AG08395 (cell line): ENCODE data around the gene RELL1.
A peak's percentile ranks its signal among the peaks of the same experiment; 100 is the strongest.

Source experiments
- DNase-seq: peaks from one replicate; pipeline ENCODE4 v3.0.0; 2012; ENCODE audit warnings: mixed read lengths, low spot score

The RELL1 gene, protein sequence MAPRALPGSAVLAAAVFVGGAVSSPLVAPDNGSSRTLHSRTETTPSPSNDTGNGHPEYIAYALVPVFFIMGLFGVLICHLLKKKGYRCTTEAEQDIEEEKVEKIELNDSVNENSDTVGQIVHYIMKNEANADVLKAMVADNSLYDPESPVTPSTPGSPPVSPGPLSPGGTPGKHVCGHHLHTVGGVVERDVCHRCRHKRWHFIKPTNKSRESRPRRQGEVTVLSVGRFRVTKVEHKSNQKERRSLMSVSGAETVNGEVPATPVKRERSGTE

DNA sequence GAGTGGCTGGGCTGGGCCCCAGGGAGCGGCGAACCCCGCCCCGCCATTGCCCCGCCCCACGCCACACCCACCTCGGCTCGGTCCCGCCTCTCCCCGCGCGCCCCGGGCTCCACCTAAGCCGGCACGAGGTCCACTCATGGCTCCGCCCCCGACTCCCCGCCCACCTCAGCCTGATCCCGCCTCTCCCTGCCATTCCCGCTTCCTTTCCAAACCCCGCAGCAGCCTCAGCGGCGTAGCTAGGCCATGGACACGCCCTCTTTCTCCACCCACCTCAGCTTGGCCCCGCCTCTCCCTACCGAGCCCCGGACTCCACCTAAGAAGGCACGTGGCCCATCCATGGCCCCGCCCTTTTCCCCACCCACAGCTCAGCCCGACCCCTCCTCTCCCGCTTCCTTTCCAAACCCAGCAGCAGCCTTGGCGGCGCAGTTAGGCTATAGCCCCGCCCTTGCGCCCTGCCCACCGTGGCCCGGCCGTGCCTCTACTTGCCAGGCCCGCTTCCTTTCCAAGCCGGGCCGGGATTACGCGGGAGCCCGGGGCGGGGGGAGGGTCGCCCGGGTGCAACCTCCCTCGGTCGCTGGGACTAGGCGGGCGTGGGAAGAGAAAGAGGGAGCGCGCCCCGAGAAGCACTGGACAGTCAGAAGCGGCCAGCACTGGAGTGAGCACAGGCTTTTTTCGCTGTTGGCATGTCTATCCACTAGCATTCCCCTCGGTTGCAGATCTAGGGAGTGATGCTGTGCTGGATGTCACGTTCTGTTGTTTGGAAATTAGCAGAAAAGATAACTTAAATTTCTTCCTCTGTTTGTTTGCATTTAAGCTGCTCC, at the start of gene RELL1:
TSS of gene RELL1 (minus strand) at position 4 of the 821 bp plus-strand sequence. CDS start 89 bp downstream, outside the sequence.
- peak; percentile 98 for DNase-seq

DNA sequence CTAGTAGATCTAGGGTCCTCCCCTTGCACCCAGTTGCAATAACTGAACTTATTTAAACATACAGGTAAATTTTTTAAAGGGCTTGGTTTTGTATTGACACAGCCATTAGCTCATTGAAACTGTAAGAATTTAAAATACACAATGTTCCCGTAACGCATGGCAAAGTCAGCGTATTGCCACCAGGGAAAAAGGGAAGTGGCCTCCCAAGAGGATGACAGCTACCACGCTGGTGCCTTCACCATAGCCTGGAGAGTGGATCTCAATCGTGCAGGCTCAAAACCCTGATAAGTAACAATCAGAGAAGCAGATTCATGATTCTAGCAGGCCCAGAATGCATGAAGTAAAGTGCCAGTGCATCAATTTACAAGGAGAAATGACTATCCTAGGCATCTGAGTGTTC, 49.4 kb upstream of the RELL1 start:
- no peak for DNase-seq

- DNase-seq: no peak
These were observed 48.8 kb upstream of the RELL1 start for GRCh38 chr4:37734989-37735388.

DNA sequence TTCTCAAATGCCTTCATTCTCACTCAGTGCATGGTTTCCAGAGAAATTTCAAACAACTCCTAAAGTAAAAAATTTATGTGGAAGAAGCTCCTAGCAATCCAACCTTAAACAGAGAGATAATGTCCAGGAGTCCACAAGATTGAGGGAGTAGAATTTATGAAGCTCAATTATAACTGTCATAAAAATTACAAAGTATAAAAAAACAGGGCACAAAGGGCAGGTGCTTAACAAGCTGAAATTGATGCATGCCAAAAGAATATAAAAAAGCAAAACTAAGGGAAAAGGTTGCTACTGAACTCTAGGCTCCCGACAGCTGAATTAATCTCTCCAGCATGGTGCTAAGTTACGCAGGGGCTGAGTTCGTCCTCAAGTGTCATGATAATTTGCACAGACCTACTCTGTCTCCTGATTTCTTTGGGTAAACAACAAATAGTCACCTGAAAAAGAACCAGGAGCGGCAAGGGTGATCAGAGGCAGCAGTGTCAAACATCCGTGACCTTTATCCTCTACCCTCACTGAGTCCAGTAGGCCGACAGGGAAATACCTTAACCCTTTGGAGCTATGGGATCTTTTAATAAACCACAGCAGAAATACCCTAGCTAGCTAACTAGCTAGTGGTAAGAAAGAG, 47.2 kb upstream of the RELL1 start:
- DNase-seq: no peak

GRCh38 chr4:37732526-37733186, 46.5 kb upstream of the RELL1 start:
- DNase-seq: no peak

DNA sequence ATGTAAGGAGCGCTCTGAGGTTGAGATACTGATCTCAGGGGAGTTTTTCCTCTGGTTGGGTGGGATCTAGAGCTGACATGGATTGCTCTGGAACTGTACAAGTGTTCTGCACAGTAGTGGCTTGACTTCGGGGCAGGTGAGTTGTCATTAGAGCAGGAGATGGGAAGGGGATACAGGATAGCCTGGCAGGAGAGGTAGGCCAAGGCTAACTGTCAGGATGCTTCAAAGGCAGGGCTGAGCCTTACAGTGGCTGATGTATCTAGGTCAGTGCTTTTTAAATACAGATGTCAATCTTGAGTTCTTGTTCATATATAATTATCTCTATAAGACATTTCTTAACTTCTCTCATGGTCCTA, 43.5 kb upstream of the RELL1 start:
- no peak for DNase-seq

DNA sequence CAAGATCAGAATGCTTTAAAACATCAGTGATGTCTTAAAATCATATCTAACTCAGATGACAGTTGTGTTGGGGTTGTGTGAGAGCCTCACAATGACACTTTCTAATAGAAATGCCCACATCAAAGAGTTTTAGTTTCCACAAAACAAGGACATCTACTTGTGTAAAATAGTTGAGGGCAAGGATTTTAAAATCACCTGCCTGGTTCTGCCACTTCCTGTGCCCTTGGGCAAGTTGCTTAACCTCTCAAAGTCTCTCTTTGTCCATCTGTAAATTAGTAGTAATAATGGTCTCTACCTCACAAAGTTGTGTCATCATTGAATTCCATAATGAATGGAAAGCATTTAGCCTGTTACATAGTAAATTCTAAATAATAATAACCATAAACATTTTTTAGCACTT, 41.9 kb upstream of the RELL1 start:
- no peak for DNase-seq

GRCh38 chr4:37727635-37728034, 41.5 kb upstream of the RELL1 start:
- DNase-seq: no peak

DNA sequence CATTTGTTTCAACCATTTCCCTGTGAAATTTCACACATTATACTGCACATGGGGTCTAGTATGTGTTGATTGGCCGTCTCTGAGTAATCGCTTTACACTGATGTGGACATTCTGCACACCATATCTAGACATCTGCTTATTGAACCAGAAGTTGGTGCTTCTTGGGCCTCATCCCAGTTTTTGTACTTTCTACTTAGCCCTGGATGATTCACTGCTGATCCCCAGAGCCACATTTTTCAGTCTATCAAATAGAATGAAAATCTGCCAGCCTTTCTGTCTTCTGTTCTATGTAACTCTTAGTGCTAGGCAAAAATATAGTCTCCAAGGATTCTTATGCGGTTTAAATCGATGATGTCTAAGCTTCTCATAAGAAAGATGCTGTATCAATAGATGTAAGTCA, 40.5 kb upstream of the RELL1 start:
- no peak for DNase-seq

- DNase-seq: no peak
These were observed 39.5 kb upstream of the RELL1 start for GRCh38 chr4:37725718-37726117.

GRCh38 chr4:37723067-37723466, 36.9 kb upstream of the RELL1 start:
- no peak for DNase-seq

- DNase-seq: no peak
These were observed 35.9 kb upstream of the RELL1 start for GRCh38 chr4:37721995-37722638.

GRCh38 chr4:37719021-37719420, 32.8 kb upstream of the RELL1 start:
- DNase-seq: no peak

- peak; percentile 74 for DNase-seq
These were observed 31.4 kb upstream of the RELL1 start for GRCh38 chr4:37717576-37717975.

DNA sequence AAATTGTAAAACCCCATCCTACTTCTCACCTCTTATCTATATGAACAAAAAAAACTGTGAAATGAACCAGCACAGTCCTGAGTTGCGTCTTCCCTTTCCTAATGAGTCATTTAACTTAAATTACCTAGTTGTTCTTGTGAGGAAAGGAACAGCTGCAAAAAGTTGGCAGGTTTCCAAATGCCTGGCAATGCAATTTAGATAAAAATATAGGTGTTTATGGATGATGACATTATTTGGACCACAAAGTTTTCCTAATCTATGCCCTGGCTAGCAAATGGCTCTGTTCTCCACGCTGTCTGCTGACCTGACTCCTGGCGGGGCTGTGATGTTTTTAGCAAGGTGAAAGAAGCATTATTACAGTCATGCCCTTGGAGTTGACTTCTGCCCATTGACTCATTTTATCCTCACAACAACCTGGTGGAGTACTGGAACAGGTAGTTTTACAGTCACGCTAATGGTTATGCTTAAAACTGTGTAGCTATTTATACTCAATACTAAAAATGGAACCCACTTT, 29.8 kb upstream of the RELL1 start:
- DNase-seq: no peak

DNA sequence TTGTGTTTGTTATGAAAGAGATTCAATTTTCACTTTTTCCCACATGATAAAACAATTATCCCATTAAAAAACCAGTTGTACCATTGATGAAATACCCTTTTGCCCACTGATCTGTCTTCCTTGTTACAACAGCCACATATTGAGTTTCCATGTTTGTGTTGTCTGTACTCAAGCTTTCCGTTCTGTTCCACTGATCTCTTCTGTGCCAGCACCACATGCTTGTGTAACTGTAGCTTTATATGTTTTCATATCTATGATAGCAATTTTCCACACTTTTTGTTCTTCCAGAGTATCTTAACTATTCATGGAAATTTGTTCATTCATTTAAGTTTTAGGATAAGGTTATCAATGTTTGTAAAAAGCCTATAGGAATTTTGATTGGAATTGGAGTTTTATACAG, 24.3 kb upstream of the RELL1 start:
- DNase-seq: no peak

DNA sequence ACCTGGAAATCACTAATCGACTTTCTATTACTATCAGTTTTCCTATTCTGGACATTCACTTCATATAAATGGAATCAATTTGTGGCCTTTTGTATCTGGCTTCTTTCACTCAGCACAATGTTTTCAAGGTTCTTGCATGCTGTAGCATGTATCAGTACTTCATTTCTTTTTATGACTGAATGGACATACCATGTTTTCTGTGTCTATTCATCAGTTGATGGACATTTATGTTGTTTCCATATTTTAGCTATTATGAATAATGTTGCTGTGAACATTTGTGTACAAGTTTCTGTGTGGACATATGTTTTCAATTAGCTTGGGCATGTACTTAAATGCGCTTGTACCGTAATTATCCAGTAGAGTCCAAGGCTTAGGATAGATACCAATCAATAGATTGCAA, 19.9 kb upstream of the RELL1 start:
- DNase-seq: no peak

- DNase-seq: no peak
These were observed 19.4 kb upstream of the RELL1 start for GRCh38 chr4:37705571-37705970.

GRCh38 chr4:37699868-37700481, 13.8 kb upstream of the RELL1 start:
- DNase-seq: no peak

DNA sequence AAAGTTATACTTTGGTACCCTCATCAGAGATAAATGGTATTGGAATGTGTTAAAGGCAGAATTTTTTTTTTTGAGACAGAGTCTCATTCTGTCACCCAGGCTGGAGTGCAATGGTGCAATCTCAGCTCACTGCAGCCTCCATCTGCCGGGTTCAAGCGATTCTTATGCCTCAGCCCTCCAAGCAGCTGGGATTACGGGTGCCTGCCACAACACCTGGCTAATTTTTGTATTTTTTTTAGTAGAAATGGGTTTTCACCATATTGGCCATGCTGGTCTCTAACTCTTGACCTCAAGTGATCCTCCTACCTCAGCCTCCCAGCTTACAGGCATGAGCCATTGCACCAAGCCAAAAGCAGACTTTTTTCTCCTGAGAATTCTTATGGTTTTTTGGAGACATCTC, 11.4 kb upstream of the RELL1 start:
- no peak for DNase-seq

DNA sequence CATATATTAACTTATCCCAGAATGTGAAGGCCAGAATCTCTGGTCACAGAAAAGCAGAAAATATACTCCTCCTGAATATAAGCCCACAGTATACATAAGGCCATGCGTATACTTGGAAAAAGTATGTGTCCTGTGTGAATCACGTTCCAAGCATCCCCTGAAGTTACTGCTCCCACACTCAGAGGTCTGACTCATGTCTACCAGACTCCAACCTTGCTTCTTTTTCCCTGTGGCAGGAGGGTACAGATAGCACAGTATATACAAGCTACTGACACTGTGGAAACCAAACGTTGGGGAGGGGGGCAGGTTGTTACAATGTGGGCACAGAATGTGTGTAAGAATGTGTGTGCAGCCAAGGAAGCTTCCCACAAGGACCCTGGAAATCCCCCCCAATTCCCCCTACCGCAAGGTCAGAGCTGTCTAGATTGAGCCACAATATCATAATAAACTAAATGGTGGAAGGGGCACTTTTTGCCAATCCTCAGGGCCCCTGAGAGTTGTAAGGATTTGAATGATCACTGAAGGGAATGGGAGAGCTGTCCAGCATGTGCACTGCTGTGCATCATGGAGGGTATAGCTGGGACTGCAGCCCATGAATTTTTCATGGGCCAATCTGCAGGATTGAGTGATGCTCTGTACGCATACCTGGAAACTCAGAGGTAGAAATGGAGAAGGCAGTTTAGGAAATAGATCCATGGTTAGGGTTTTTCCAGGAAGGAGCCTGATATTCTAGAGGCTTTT, 7.4 kb upstream of the RELL1 start:
- DNase-seq: peak; percentile 74
